Activated gamma-delta T cell treated with anti-CD3 and anti-CD28 coated beads, Interleukin-2, amount 50 U/mL, for 16 hours (primary cell): ENCODE measurements around the gene HYAL1.
A peak's percentile ranks its signal among the peaks of the same experiment; 100 is the strongest.
"Not testable (repeated sequence)": the region's sequence is repeated elsewhere in the genome, so short reads cannot be mapped to it uniquely, and the experiment has no call there.

Experiments used
- DNase-seq: peaks from one replicate; pipeline ENCODE4 v3.0.0-alpha.2; 2020; ENCODE audit warnings: low read depth

HYAL1 gene

DNA sequence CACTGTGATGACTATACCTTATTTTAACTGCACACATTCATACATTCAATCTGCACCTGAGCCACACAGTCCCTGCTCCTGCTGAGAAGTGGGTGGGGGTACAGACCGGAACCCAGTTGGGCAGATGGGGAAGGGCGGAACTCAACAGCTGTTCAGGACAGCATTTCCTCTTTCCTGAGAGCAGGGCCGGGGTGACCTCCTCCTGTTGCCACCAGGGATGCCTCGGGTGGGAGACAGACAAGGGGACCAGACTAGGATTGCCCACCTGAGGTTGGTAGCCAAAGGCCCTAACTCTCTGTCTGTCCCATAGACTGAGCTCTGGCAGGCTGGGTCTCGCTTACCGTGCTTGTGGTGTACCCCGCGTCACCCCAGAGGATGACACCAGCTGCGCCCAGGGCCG, 15.2 kb upstream of the HYAL1 start:
- DNase-seq, result no peak

DNA sequence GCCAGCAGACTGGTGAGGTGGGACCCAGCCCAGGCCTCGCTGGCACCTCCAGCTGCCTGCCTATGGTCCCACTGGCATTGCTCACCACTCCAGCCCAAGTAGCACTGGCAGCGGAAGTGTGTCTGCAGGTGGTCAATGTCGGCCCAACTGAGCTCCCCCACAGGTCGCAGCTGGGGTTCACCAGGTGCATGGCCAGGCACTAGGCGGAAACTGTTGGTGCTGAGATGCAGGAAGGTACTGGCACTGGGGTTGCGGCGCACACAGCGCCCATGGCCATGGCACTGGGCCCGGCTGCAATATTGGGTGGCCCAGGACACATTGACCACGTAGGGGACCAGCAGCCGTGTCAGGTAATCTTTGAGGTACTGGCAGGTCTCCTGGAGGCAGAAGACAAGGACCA, 14.8 kb upstream of the HYAL1 start:
- no peak for DNase-seq

GRCh38 chr3:50317300-50317699, 13.9 kb upstream of the HYAL1 start:
- no peak for DNase-seq

DNA sequence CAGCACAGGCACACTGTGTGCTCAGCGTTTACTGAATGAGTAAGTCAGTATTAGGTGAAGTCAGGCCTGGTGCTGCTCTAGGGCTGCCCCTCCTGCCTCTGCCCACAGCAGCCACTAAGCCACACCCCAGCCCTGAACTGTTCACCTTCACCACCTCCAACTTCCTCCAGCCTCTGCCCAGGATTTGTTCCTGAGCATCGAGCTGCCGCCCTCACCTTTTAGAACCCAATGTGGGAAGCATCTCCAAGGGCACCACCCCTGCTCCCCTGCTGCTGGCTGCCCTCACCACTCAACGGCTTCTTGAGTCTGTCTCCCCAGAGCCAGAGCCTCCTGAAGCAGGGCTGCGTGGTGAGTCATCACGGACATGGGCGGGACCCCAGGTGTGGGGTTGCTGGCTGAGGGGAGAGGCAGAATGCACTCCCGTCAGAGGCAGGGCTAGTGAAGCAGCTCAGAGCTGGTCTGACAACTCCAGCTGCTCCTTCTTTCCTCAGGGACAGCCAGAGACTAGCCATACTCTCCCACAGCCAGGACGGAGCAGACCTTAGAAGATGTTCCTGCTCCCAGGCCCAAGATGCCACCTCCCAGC, 13.4 kb upstream of the HYAL1 start:
- DNase-seq, result peak; percentile 67

DNA sequence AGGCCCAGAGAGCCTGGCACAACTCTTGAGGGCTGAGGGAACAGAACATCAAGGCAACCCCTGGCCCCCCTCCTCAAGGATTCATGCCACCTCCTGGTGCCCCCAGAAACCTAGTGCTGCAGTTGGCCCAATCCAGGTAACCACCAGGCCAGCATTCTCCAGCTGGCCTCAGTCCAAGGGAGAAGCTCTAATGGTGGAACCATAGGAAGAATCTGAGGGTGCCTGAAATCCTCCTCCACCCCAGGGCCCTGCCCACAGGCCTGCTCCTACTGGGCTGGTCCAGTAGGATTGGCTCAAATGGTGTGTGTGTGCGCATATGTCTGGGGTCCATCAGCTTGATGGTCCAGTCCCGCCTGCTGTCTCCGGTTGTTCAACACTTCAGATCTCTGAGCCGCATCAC, 11.4 kb upstream of the HYAL1 start:
- DNase-seq, result no peak

DNA sequence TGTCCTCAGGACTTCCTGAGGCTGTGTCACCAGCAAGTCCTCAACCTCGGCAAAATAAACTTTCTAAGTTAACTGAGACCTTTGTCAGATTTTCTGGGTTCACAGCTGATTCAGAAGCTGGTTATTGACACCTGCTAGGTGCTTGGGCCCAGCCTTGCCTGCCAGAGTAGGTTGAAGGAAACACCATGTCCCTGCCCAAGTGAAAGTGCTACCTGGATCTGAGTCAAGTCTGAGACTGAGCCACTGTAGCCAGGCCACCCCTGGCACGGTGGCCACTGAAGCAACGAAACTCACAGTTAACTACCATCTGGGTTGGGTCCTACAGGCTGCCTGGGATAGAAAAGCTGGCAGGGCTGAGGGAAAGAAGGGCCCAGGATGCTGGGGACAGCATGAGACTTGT, 11.0 kb upstream of the HYAL1 start:
- no peak for DNase-seq

DNA sequence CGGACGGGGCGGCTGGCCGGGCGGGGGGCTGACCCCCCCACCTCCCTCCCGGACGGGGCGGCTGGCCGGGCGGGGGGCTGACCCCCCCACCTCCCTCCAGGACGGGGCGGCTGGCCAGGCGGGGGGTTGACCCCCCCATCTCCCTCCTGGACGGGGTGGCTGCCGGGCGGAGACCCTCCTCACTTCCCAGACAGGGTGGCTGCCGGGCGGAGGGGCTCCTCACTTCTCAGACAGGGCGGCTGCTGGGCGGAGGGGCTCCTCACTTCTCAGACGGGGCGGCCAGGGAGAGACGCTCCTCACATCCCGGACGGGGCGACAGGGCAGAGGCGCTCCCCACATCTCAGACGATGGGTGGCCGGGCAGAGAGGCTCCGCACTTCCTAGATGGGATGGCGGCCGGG, 8.7 kb upstream of the HYAL1 start:
- not testable (repeated sequence) for DNase-seq

DNA sequence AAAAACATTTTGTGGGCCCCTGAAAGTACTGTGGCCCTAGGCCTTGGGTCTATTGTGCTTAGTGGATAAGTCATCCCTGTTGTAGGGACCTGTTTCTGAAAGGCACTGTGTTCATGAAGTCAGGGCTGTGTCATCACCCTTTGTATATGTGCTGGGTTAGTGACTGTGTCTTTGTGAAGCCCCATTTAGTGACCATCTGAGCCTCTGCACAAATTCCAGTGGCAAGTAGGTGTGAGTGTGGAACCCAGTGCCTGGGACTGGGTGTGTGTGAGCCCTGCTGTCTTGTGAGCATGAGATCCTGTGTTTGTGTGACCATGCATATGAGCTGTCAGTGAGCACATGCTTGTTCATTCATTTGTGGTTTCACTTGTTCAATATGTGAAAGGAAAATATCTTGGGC, 1.2 kb upstream of the HYAL1 start:
- no peak for DNase-seq

- DNase-seq, result no peak
These were observed 1.0 kb downstream of the HYAL1 start for GRCh38 chr3:50302095-50303012.

- DNase-seq, result no peak
These were observed 2.6 kb downstream of the HYAL1 start for GRCh38 chr3:50300681-50301254.

DNA sequence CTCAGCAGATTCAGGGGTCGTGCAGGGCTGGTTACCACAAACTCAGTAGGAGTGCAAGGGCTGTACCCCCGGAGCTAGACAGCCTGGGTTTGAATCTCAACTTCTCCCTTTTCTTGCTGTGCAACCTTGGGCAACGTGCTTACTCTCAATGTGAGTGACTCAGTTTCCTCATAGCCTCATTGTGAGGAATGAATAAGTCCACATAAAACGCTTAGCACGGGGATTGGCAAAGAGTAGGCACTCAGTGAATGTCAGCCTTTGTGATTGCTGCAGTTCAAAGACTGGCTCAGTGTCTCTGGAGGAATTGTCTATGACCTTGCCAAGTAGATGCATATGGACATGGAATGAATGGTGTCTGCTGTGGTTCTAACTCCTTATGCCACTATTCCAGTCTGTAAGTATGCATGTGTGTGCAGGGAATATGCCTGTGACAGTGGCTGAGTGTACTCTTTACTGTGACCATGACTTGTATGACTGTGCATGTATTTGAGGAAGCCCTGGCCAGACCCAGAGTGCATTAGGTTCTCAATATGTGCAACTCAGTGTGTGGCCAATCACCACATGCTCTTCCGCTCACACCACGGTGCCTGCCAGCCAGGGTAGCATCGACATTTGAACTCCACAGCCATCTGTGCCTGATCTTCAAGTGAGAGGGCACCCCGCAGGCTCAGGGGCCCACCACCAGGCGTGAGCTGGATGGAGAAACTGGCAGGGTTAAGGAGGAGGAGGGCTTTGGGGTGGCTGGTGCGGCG, 3.3 kb downstream of the HYAL1 start:
- no peak for DNase-seq

GRCh38 chr3:50299638-50299928, 3.8 kb downstream of the HYAL1 start:
- DNase-seq, result no peak

DNA sequence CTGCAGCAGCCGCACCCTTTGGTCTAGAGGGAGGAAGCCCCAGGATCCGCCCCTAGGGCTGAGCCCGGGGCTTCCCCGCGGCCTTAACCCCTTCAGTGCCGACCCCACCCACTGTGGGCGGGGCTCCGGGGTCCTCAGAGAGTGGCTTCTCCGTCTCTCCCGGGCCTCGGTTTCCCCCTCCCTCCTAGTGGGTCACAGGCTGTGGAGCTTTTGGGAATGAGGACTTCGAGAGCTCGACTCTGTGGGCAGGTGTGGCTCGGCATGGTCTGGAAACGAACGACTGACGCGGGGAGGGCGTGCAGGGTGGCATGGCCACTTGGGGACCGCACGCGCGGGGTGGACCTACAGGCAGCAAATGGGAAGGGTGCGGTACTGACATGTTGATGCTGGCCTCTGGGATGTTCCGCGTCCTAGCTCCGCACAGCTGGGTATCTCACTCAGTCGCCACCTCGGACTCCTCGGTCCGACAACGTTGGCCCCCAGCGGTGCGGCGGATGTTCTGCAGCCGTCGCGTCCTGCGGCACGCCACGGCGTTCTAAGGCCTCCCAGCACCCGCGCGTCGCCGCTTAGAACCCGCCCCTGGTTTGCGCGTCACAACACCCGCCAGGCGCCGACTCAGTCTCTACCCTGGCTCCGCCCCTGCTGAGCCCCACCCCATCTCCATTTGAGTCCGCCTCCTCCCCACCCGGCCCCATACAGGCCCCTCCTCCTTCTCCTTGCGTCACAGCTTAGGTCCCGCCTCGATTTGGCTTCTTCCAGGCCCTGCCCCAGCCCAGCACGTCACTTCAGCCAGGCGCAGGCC, 4.3 kb downstream of the HYAL1 start, which contains the start of the genes HYAL3 and NAA80:
Gene HYAL3 (minus strand): TSS at position 570 of the 802 bp plus-strand sequence. CDS start 3,803 bp downstream, outside the sequence.
Gene NAA80 (minus strand): TSS at position 570 of the 802 bp plus-strand sequence. CDS start 1,942 bp downstream, outside the sequence.
- DNase-seq, result peak; percentile 97

- DNase-seq, result no peak
These were observed 5.3 kb downstream of the HYAL1 start for GRCh38 chr3:50297896-50298725.

DNA sequence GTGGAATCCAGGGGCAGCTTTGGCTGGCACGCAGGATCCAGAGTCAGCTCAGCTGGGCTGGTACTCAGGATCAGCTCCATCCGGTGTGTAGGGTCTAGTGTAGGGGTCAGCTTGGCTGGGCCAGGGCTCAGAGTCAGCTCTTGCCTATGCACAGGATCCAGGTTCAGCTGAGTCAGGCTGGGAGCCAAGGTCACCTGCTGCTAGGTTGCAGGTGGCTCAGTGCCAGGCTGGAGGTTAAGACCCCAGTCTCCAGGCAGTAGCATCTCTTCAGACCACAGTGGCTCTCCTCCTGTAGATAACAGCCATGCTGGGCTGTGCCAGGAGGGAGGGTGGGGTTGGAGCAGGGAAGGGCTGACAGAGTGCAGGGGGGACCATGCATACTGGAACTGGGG, 6.0 kb downstream of the HYAL1 start:
- DNase-seq, result no peak

GRCh38 chr3:50296721-50297383, 6.5 kb downstream of the HYAL1 start:
- no peak for DNase-seq

- DNase-seq, result no peak
These were observed 7.6 kb downstream of the HYAL1 start for GRCh38 chr3:50295553-50296431.

- DNase-seq, result no peak
These were observed 8.6 kb downstream of the HYAL1 start for GRCh38 chr3:50294492-50295403.
